HEK293 (cell line): ENCODE data around the gene KIF21B.

Experiments used
- SCRT2 ChIP-seq: fragments of 450-650 bp; formaldehyde crosslinking; IDR thresholded peaks from 2 replicates; pipeline ENCODE4 v1.5.1; 2016; ENCODE audit warnings: missing biosample characterization, missing genetic modification characterization
- ZNF223 ChIP-seq: fragments of 450-650 bp; formaldehyde crosslinking; IDR thresholded peaks from 2 replicates; pipeline ENCODE4 v1.5.1; 2016; ENCODE audit warnings: missing biosample characterization, missing genetic modification characterization
- TF ChIP-seq, protein P1 (sequence below): fragments of 450-650 bp; formaldehyde crosslinking; optimal IDR thresholded peaks from 2 replicates; pipeline ENCODE3; 2016; ENCODE audit warnings: missing biosample characterization, mild to moderate bottlenecking, missing genetic modification characterization
- TF ChIP-seq, protein P2 (sequence below): fragments of 450-650 bp; formaldehyde crosslinking; IDR thresholded peaks from 2 replicates; pipeline ENCODE4 v1.5.1; 2016; ENCODE audit warnings: missing biosample characterization, missing genetic modification characterization
- TF ChIP-seq, protein P3 (sequence below): fragments of 450-650 bp; formaldehyde crosslinking; IDR thresholded peaks from 2 replicates; pipeline ENCODE4 v1.5.1; 2016; ENCODE audit warnings: missing biosample characterization, missing genetic modification characterization

DNA sequence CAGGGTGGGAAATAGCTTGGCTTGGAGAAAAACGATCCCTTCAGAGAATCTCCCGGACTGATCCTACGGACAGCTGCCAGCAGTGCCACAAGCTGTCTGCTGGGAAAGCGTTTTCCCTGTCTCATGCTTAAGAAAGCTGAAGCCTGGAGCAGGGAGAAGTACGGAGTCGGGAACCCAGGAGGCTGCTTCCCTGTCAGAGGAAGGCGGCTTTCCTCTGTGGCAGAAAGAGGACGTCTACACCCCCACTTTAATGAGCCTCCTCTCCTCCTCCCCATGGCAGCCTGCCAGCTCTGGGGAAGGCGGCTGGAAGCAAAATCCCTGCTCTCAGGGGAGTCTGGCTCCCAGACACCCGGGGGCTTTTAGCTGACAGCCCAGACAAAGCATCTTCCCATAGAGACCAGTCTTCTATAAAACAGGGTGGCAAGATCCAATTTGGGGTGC lies 7.3 kb downstream of the KIF21B start:
- TF ChIP-seq, protein P1, sequence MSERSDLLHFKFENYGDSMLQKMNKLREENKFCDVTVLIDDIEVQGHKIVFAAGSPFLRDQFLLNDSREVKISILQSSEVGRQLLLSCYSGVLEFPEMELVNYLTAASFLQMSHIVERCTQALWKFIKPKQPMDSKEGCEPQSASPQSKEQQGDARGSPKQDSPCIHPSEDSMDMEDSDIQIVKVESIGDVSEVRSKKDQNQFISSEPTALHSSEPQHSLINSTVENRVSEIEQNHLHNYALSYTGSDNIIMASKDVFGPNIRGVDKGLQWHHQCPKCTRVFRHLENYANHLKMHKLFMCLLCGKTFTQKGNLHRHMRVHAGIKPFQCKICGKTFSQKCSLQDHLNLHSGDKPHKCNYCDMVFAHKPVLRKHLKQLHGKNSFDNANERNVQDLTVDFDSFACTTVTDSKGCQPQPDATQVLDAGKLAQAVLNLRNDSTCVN (tag by site-specific recombination): no peak
- TF ChIP-seq, protein P2, sequence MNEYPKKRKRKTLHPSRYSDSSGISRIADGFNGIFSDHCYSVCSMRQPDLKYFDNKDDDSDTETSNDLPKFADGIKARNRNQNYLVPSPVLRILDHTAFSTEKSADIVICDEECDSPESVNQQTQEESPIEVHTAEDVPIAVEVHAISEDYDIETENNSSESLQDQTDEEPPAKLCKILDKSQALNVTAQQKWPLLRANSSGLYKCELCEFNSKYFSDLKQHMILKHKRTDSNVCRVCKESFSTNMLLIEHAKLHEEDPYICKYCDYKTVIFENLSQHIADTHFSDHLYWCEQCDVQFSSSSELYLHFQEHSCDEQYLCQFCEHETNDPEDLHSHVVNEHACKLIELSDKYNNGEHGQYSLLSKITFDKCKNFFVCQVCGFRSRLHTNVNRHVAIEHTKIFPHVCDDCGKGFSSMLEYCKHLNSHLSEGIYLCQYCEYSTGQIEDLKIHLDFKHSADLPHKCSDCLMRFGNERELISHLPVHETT (tag by site-specific recombination): no peak
- TF ChIP-seq SCRT2 (no peak), ZNF223 (tag by site-specific recombination) (no peak)
- TF ChIP-seq, protein P3, sequence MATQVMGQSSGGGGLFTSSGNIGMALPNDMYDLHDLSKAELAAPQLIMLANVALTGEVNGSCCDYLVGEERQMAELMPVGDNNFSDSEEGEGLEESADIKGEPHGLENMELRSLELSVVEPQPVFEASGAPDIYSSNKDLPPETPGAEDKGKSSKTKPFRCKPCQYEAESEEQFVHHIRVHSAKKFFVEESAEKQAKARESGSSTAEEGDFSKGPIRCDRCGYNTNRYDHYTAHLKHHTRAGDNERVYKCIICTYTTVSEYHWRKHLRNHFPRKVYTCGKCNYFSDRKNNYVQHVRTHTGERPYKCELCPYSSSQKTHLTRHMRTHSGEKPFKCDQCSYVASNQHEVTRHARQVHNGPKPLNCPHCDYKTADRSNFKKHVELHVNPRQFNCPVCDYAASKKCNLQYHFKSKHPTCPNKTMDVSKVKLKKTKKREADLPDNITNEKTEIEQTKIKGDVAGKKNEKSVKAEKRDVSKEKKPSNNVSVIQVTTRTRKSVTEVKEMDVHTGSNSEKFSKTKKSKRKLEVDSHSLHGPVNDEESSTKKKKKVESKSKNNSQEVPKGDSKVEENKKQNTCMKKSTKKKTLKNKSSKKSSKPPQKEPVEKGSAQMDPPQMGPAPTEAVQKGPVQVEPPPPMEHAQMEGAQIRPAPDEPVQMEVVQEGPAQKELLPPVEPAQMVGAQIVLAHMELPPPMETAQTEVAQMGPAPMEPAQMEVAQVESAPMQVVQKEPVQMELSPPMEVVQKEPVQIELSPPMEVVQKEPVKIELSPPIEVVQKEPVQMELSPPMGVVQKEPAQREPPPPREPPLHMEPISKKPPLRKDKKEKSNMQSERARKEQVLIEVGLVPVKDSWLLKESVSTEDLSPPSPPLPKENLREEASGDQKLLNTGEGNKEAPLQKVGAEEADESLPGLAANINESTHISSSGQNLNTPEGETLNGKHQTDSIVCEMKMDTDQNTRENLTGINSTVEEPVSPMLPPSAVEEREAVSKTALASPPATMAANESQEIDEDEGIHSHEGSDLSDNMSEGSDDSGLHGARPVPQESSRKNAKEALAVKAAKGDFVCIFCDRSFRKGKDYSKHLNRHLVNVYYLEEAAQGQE: no peak
